MM.1S (cell line): ENCODE results near the gene SLC49A3.

ENCODE experiments used
- CTCF ChIP-seq: fragments of 300-600 bp; sonication (generic); IDR thresholded peaks from 2 replicates; pipeline ENCODE4 v1.5.1; 2016; ENCODE audit warnings: antibody characterized with exemption, low read length, mixed read lengths
- EZH2 ChIP-seq: fragments of 300-600 bp; sonication (generic); optimal IDR thresholded peaks from 2 replicates; pipeline ENCODE3; 2017; ENCODE audit warnings: low read depth, mild to moderate bottlenecking, antibody characterized with exemption, low read length, mixed read lengths

- TF ChIP-seq CTCF (no peak), EZH2 (no peak)
Observed at GRCh38 chr4:703336-704197, 14.6 kb upstream of the SLC49A3 start.
